ENCODE data around the gene ANXA6. TPM values are rescaled to one million over a fixed set of nuclear protein-coding genes. Genes with fewer than 3 reads are reported as not detected.
A peak's percentile ranks its signal among the peaks of the same experiment; 100 is the strongest.

Gene ANXA6
- total RNA-seq, 2 experiments from 2014 or later, result 26.1 to 74.1 TPM

- no peak for DNase-seq (ENCODE audit: low spot score)
- POLR2A ChIA-PET, result interaction anchor here (1.1 kb wide), 1 partner anchor 165 kb away, joined by 4 read pairs; the partner anchor contains the start of gene GM2A
- BruUV-seq (replicated peaks), result no TSS peak
- Histone ChIP-seq H3K4me2 (ENCODE audit: low read length) (peak overlapping the region; percentile 60), H3K4me3 (ENCODE audit: low read depth, low read length, poor library complexity, severe bottlenecking) (no peak overlapping the region), H3K9me2 (ENCODE audit: insufficient read depth, low read length) (no peaks in the 10 kb centered on the region), H3K9me3 (ENCODE audit: low read length) (no peaks in the 10 kb centered on the region), H4K20me1 (ENCODE audit: insufficient read depth, low read length) (no peaks in the 10 kb centered on the region), H3K27ac (ENCODE audit: low read depth, low read length, poor library complexity, severe bottlenecking) (no peak overlapping the region), H2AFZ (ENCODE audit: low read length) (peak overlapping the region; percentile 67), H3K36me3 (ENCODE audit: insufficient read depth, low read length) (no peaks in the 10 kb centered on the region), H3K4me1 (ENCODE audit: insufficient read depth, low read length, poor library complexity, severe bottlenecking) (peaks cover 38% of the 10 kb centered on the region), H3K79me2 (ENCODE audit: insufficient read depth, low read depth, low read length) (no peaks in the 10 kb centered on the region)
- intact Hi-C loops (cut with micrococcal nuclease; ENCODE audit: unreplicated experiment), result no loop called here
- TF ChIP-seq, protein P1, sequence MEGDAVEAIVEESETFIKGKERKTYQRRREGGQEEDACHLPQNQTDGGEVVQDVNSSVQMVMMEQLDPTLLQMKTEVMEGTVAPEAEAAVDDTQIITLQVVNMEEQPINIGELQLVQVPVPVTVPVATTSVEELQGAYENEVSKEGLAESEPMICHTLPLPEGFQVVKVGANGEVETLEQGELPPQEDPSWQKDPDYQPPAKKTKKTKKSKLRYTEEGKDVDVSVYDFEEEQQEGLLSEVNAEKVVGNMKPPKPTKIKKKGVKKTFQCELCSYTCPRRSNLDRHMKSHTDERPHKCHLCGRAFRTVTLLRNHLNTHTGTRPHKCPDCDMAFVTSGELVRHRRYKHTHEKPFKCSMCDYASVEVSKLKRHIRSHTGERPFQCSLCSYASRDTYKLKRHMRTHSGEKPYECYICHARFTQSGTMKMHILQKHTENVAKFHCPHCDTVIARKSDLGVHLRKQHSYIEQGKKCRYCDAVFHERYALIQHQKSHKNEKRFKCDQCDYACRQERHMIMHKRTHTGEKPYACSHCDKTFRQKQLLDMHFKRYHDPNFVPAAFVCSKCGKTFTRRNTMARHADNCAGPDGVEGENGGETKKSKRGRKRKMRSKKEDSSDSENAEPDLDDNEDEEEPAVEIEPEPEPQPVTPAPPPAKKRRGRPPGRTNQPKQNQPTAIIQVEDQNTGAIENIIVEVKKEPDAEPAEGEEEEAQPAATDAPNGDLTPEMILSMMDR (conservative IDR thresholded peaks at IDR 0.05; ENCODE audit: low read length), result no peak
- TF ChIP-seq EZH2phosphoT487 (IDR thresholded peaks at IDR 0.05; ENCODE audit: borderline replicate concordance, low read depth, low read length), result no peak
- CTCF ChIA-PET (ENCODE audit: unreplicated experiment), result interaction anchor here (0.6 kb wide), 1 partner anchor 35 kb away, joined by 4 read pairs; no protein-coding TSS in a partner anchor
These were observed 70.1 kb downstream of the ANXA6 start for GRCh38 chr5:151087486-151087885.

DNA sequence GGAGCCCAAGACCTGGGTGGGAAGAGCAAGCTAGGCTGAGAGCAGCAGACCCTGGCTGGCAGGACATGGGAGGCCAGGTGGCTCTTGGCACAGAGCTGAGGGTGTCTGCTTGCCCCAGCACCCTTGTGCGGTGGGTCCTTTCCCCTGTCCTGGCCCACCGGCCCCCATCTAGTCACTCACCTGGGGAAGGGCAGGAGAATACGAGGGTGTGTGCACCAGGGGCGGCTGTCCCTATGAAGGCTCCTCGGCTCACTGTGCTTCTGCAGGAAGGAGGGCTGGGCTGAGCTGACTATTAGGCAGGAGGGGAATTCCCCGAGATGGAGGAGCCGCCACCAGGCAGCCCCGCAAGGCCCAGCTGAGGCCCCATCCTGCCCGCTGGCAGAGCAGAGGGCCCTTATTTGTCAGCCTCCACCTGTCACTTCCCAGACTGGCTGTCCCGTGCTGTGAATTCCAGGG is 70.6 kb downstream of the ANXA6 start:
- CTCF ChIA-PET (ENCODE audit: unreplicated experiment), result interaction anchor here (0.6 kb wide), 1 partner anchor 35 kb away, joined by 4 read pairs; no protein-coding TSS in a partner anchor
- H3K36me3 ChIP-seq (ENCODE audit: insufficient read depth, low read length), result no peaks in the 10 kb centered on the region
- no TSS peak for BruUV-seq (replicated peaks)
- H3K4me1 ChIP-seq (ENCODE audit: insufficient read depth, low read length, poor library complexity, severe bottlenecking), result peaks cover 43% of the 10 kb centered on the region
- intact Hi-C loops (cut with micrococcal nuclease; ENCODE audit: unreplicated experiment), result no loop called here
- H3K4me2 ChIP-seq (ENCODE audit: low read length), result peak overlapping the region; percentile 60
- no peaks in the 10 kb centered on the region; the same call in 1 of the 2 replicates for H3K79me2 ChIP-seq (ENCODE audit: insufficient read depth, low read depth, low read length)
- POLR2A ChIA-PET, result interaction anchor here (1.1 kb wide), 1 partner anchor 166 kb away, joined by 4 read pairs; the partner anchor contains the start of gene GM2A
- H3K4me3 ChIP-seq (ENCODE audit: low read depth, low read length, poor library complexity, severe bottlenecking), result peak overlapping the region; percentile 39
- TF ChIP-seq, protein P1 (conservative IDR thresholded peaks at IDR 0.05; ENCODE audit: low read length), result no peak
- TF ChIP-seq EZH2phosphoT487 (IDR thresholded peaks at IDR 0.05; ENCODE audit: borderline replicate concordance, low read depth, low read length), result no peak
- no peaks in the 10 kb centered on the region for H3K9me2 ChIP-seq (ENCODE audit: insufficient read depth, low read length)
- H3K27ac ChIP-seq (ENCODE audit: low read depth, low read length, poor library complexity, severe bottlenecking), result no peak overlapping the region
- peak; percentile 51 for DNase-seq (ENCODE audit: low spot score)
- H4K20me1 ChIP-seq (ENCODE audit: insufficient read depth, low read length), result no peaks in the 10 kb centered on the region
- peak overlapping the region; percentile 67 for H2AFZ ChIP-seq (ENCODE audit: low read length)
- H3K9me3 ChIP-seq (ENCODE audit: low read length), result no peaks in the 10 kb centered on the region

- peak; percentile 14 for DNase-seq (ENCODE audit: low spot score)
- peaks cover 3% of the 10 kb centered on the region; the same call in 1 of the 2 replicates for H3K79me2 ChIP-seq (ENCODE audit: insufficient read depth, low read depth, low read length)
- peak overlapping the region; percentile 67; the same call in 1 of the 2 replicates for H2AFZ ChIP-seq (ENCODE audit: low read length)
- no TSS peak for BruUV-seq (replicated peaks)
- POLR2A ChIA-PET, result interaction anchor here (0.7 to 1.7 kb wide), 4 partner anchors 14 to 166 kb away, joined by 3 to 5 read pairs (median 4); partner anchors contain the start of gene GM2A
- no peaks in the 10 kb centered on the region for H4K20me1 ChIP-seq (ENCODE audit: insufficient read depth, low read length)
- TF ChIP-seq EZH2phosphoT487 (IDR thresholded peaks at IDR 0.05; ENCODE audit: borderline replicate concordance, low read depth, low read length), result no peak
- TF ChIP-seq, protein P1 (conservative IDR thresholded peaks at IDR 0.05; ENCODE audit: low read length), result no peak
- no peaks in the 10 kb centered on the region for H3K36me3 ChIP-seq (ENCODE audit: insufficient read depth, low read length)
- peak overlapping the region; percentile 60 for H3K4me2 ChIP-seq (ENCODE audit: low read length)
- no peak overlapping the region for H3K27ac ChIP-seq (ENCODE audit: low read depth, low read length, poor library complexity, severe bottlenecking)
- no peaks in the 10 kb centered on the region for H3K9me2 ChIP-seq (ENCODE audit: insufficient read depth, low read length)
- H3K9me3 ChIP-seq (ENCODE audit: low read length), result no peaks in the 10 kb centered on the region
- peaks cover 49% of the 10 kb centered on the region for H3K4me1 ChIP-seq (ENCODE audit: insufficient read depth, low read length, poor library complexity, severe bottlenecking)
- intact Hi-C loops (cut with micrococcal nuclease; ENCODE audit: unreplicated experiment), result no loop called here
- CTCF ChIA-PET (ENCODE audit: unreplicated experiment), result no interaction called here
- H3K4me3 ChIP-seq (ENCODE audit: low read depth, low read length, poor library complexity, severe bottlenecking), result peak overlapping the region; percentile 39
These were observed 71.2 kb downstream of the ANXA6 start for GRCh38 chr5:151086192-151086869.

All from OCI-LY7 (cell line).